H9 (cell line): ENCODE data around the gene ELMOD3. TPM values are rescaled to one million over a fixed set of nuclear protein-coding genes. Genes with fewer than 3 reads are reported as not detected.

Source experiments
- DNase-seq: peaks from one replicate; pipeline ENCODE4 v3.0.0-alpha.2; 2017
- H2AFZ ChIP-seq: one replicate; pipeline ENCODE4 v1.6.1; 2013; ENCODE audit warnings: mild to moderate bottlenecking, low read length, control low read depth, moderate library complexity
- H2AK5ac ChIP-seq: 2 replicates; pipeline ENCODE4 v1.6.1; 2013; ENCODE audit warnings: low read length, control low read depth, mixed read lengths; ENCODE audit not compliant: insufficient read length
- H2BK120ac ChIP-seq: one replicate; pipeline ENCODE4 v1.6.1; 2013; ENCODE audit warnings: low read depth, mild to moderate bottlenecking, low read length, control low read depth, inconsistent platforms; ENCODE audit not compliant: poor library complexity, severe bottlenecking
- H2BK12ac ChIP-seq: 2 replicates; pipeline ENCODE4 v1.6.1; 2013; ENCODE audit warnings: low read length, control low read depth, mixed read lengths, low read depth; ENCODE audit not compliant: insufficient read length
- H2BK15ac ChIP-seq: 2 replicates; pipeline ENCODE4 v1.6.1; 2013; ENCODE audit warnings: low read depth, low read length, control low read depth
- H2BK20ac ChIP-seq: one replicate; pipeline ENCODE4 v1.6.1; 2013; ENCODE audit warnings: low read depth, mild to moderate bottlenecking, low read length, control low read depth, inconsistent platforms; ENCODE audit not compliant: poor library complexity, severe bottlenecking
- H2BK5ac ChIP-seq: 2 replicates; pipeline ENCODE4 v1.6.1; 2013; ENCODE audit warnings: low read length, control low read depth, mixed read lengths; ENCODE audit not compliant: insufficient read length
- H3K14ac ChIP-seq: 2 replicates; pipeline ENCODE4 v1.6.1; 2013; ENCODE audit warnings: low read length, control low read depth; ENCODE audit not compliant: insufficient read depth
- H3K18ac ChIP-seq: 2 replicates; pipeline ENCODE4 v1.6.1; 2013; ENCODE audit warnings: low read depth, mild to moderate bottlenecking, mixed read lengths, low read length, control low read depth; ENCODE audit not compliant: insufficient read length
- H3K23ac ChIP-seq: 2 replicates; pipeline ENCODE4 v1.6.1; 2013; ENCODE audit warnings: low read length, control low read depth, mixed read lengths, low read depth; ENCODE audit not compliant: insufficient read length
- H3K23me2 ChIP-seq: 2 replicates; pipeline ENCODE4 v1.6.1; 2013; ENCODE audit warnings: low read depth, mild to moderate bottlenecking, mixed read lengths, low read length, control low read depth; ENCODE audit not compliant: insufficient read length, poor library complexity, severe bottlenecking
- H3K27ac ChIP-seq: 2 replicates; pipeline ENCODE4 v1.5.1; 2013; ENCODE audit warnings: low read length, control low read depth, mixed read lengths, low read depth; ENCODE audit not compliant: insufficient read length
- H3K27me3 ChIP-seq: 2 replicates; pipeline ENCODE4 v1.6.1; 2013; ENCODE audit warnings: low read length, control low read depth, inconsistent platforms; ENCODE audit not compliant: insufficient read depth
- H3K4ac ChIP-seq: 2 replicates; pipeline ENCODE4 v1.6.1; 2013; ENCODE audit warnings: low read depth, mild to moderate bottlenecking, control low read depth, inconsistent platforms, low read length, moderate library complexity
- H3K4me1 ChIP-seq: 2 replicates; pipeline ENCODE4 v1.6.1; 2013; ENCODE audit warnings: low read length, control low read depth, inconsistent platforms; ENCODE audit not compliant: insufficient read depth
- H3K4me2 ChIP-seq: 2 replicates; pipeline ENCODE4 v1.6.1; 2013; ENCODE audit warnings: low read length, control low read depth, mixed read lengths; ENCODE audit not compliant: insufficient read length, insufficient read depth
- H3K56ac ChIP-seq: 2 replicates; pipeline ENCODE4 v1.6.1; 2013; ENCODE audit warnings: low read depth, mild to moderate bottlenecking, mixed read lengths, low read length, control low read depth; ENCODE audit not compliant: insufficient read length
- H3K79me1 ChIP-seq: 2 replicates; pipeline ENCODE4 v1.6.1; 2013; ENCODE audit warnings: low read depth, mild to moderate bottlenecking, moderate library complexity, low read length, control low read depth, inconsistent platforms; ENCODE audit not compliant: insufficient read depth, poor library complexity, severe bottlenecking
- H3K79me2 ChIP-seq: 2 replicates; pipeline ENCODE4 v1.6.1; 2013; ENCODE audit warnings: low read length, control low read depth, inconsistent platforms; ENCODE audit not compliant: insufficient read depth
- H3K9ac ChIP-seq: 2 replicates; pipeline ENCODE4 v1.6.1; 2013; ENCODE audit warnings: low read length, control low read depth, mixed read lengths; ENCODE audit not compliant: insufficient read length; ENCODE audit errors: extremely low read depth
- H3K9me3 ChIP-seq: one replicate; pipeline ENCODE4 v1.6.1; 2013; ENCODE audit warnings: low read depth, low read length, inconsistent platforms; ENCODE audit not compliant: control insufficient read depth
- H3T11ph ChIP-seq: one replicate; pipeline ENCODE4 v1.6.1; 2013; ENCODE audit warnings: mild to moderate bottlenecking, low read length, control low read depth, inconsistent platforms
- H4K20me1 ChIP-seq: one replicate; pipeline ENCODE4 v1.6.1; 2013; ENCODE audit not compliant: control insufficient read depth, insufficient read length, insufficient read depth
- H4K5ac ChIP-seq: 2 replicates; pipeline ENCODE4 v1.6.1; 2013; ENCODE audit warnings: low read depth, mild to moderate bottlenecking, mixed read lengths, low read length, control low read depth; ENCODE audit not compliant: insufficient read length
- H4K8ac ChIP-seq: replicated peaks from 2 replicates; pipeline ENCODE4 v1.6.1; 2013; ENCODE audit warnings: low read length, control low read depth, mixed read lengths, low read depth; ENCODE audit not compliant: insufficient read length
- H4K91ac ChIP-seq: 2 replicates; pipeline ENCODE4 v1.6.1; 2013; ENCODE audit warnings: low read depth, mild to moderate bottlenecking, moderate library complexity, mixed read lengths, low read length, control low read depth; ENCODE audit not compliant: insufficient read length
- H3K27ac Mint-ChIP-seq, 3 experiments: 2 replicates in 2 of 3; 3 replicates in 1 of 3; pipeline ENCODE4 v1.8.0; 2020 to 2021; ENCODE audit warnings: mixed read lengths in 3 of 3, mild to moderate bottlenecking in 1 of 3, moderate library complexity in 1 of 3
- H3K27me3 Mint-ChIP-seq: 2 replicates; pipeline ENCODE4 v1.8.0; 2021; ENCODE audit warnings: low read depth, mild to moderate bottlenecking, moderate library complexity, mixed read lengths
- H3K36me3 Mint-ChIP-seq, 3 experiments: 2 replicates in 2 of 3; 3 replicates in 1 of 3; pipeline ENCODE4 v1.8.0; 2020 to 2021; ENCODE audit warnings: low read depth in 3 of 3, mixed read lengths in 3 of 3; ENCODE audit not compliant: insufficient read depth in 1 of 3
- H3K4me1 Mint-ChIP-seq, 2 experiments: 2 replicates each; pipeline ENCODE4 v1.8.0; 2020; ENCODE audit warnings: mixed read lengths in 2 of 2
- H3K4me3 Mint-ChIP-seq, 2 experiments: 2 replicates in 1 of 2; 3 replicates in 1 of 2; pipeline ENCODE4 v1.8.0; 2020 to 2021; ENCODE audit warnings: mild to moderate bottlenecking in 2 of 2, mixed read lengths in 2 of 2, moderate library complexity in 1 of 2
- H3K9me3 Mint-ChIP-seq, 2 experiments: 2 replicates in 1 of 2; 3 replicates in 1 of 2; pipeline ENCODE4 v1.8.0; 2020; ENCODE audit warnings: mild to moderate bottlenecking in 2 of 2, mixed read lengths in 2 of 2, moderate library complexity in 1 of 2
- CTCF ChIP-seq: fragments of 200-600 bp; sonication (generic); conservative IDR thresholded peaks from 3 replicates; pipeline ENCODE4 v1.8.0; 2021; ENCODE audit warnings: antibody characterized with exemption, mild to moderate bottlenecking
- WGBS: extraction: QIAGEN DNeasy Blood & Tissue Kit; methylation state at CpG from one replicate; pipeline ENCODE4 v1.1.7; 2013; ENCODE audit warnings: missing lambda C conversion rate, low lambda C conversion rate, mixed read lengths; ENCODE audit not compliant: insufficient read length; ENCODE audit errors: extremely low coverage; 5-methylcytosine and 5-hydroxymethylcytosine counted together
- total RNA-seq: library from RNA; stranded (reverse); gene quantifications from 2 replicates; pipeline ENCODE4 v1.2.1, GENCODE V29; 2021

The ELMOD3 gene
- total RNA-seq, 1 experiment from 2014 or later: 7.6 TPM

GRCh38 chr2:85356186-85356585, 1.6 kb downstream of the ELMOD3 start:
- Histone ChIP-seq H2BK120ac (no peak overlapping the region), H3K27ac (no peak overlapping the region), H3K56ac (no peak overlapping the region), H3K4me2 (no peak overlapping the region), H2BK20ac (no peak overlapping the region), H4K20me1 (no peaks in the 10 kb centered on the region), H3K18ac (no peak overlapping the region), H2BK12ac (no peak overlapping the region), H2AK5ac (no peak overlapping the region), H2BK5ac (no peak overlapping the region), H4K5ac (no peak overlapping the region), H2AFZ (no peak overlapping the region), H3K9me3 (no peaks in the 10 kb centered on the region), H3T11ph (no peak overlapping the region), H3K79me1 (no peaks in the 10 kb centered on the region), H4K91ac (no peak overlapping the region), H2BK15ac (no peak overlapping the region), H3K79me2 (no peaks in the 10 kb centered on the region), H3K27me3 (no peaks in the 10 kb centered on the region), H3K23ac (no peak overlapping the region), H3K4ac (no peak overlapping the region), H3K4me1 (no peaks in the 10 kb centered on the region), H3K9ac (no peak overlapping the region), H3K14ac (no peak overlapping the region), H3K23me2 (peaks cover 12% of the 10 kb centered on the region), H4K8ac (no peak overlapping the region)
- Mint-ChIP-seq H3K27me3 (no peaks in the 10 kb centered on the region), H3K4me1 (peaks cover 5 to 12% of the 10 kb centered on the region in 2 experiments; a peak in 3 of 4 replicates), H3K4me3 (no peak overlapping the region; a peak in 1 of 5 replicates), H3K36me3 (peaks cover 0 to 15% (median 0%) of the 10 kb centered on the region in 3 experiments; a peak in 4 of 7 replicates), H3K27ac (no peak overlapping the region), H3K9me3 (no peaks in the 10 kb centered on the region)
- DNase-seq: no peak
- TF ChIP-seq CTCF: no peak
- WGBS: no CpG with 5 or more reads among the region's 2 CpGs
